ENCODE results near the gene ZNF319.

Gene ZNF319

DNA sequence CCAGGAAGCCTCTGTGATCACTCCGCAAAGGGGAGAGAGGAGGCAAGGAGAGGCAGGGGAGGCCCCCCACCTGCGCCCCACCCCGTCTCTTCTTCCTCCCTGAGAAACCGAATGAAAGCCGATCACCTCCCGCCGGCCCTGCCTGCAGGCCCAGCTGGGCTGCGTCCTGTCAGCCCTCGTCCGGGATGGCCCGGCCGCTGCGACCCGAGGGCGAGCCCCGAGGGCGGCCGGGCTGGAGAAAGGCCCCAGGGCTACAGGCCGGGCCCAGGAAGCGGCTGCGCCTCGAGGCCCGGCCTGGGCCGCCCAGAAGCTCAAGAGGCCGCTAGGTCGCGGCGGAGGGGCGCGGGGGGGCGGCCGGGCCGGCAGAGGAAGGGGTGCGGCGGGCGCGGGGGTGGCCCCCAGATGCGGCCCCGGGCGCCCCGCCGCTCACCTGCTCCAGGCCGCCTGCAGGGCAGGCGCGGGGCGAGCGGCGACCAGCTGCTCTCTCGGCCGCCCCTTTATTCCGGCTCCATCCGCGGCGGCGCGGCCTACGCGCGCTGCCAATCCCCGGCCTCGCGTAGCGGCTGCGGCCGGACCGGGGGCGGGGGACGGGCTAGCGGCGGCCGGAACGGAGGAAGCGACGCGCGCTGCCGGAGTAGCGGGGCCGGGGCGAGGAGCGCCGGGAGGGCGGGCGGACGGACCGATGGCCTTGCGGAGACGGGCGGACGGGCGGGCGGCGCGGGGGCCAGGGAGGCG is at the start of gene ZNF319:
Gene ZNF319, minus strand, starts transcription at position 702 of the 735 bp plus-strand sequence. CDS start 2,407 bp downstream, outside the sequence.
- no peak for DNase-seq (ENCODE audit: low read depth)

- no peak for DNase-seq (ENCODE audit: low read depth)
Measured at GRCh38 chr16:58049232-58050185, 49.0 kb upstream of the ZNF319 start.

GRCh38 chr16:58048494-58049231 is 48.2 kb upstream of the ZNF319 start:
- no peak for DNase-seq (ENCODE audit: low read depth)

GRCh38 chr16:58047557-58048348 is 47.3 kb upstream of the ZNF319 start:
- no peak for DNase-seq (ENCODE audit: low read depth)

- no peak for DNase-seq (ENCODE audit: low read depth)
Measured at GRCh38 chr16:58046936-58047335, 46.5 kb upstream of the ZNF319 start.

- no peak for DNase-seq (ENCODE audit: low read depth)
Measured at GRCh38 chr16:58046054-58046881, 45.8 kb upstream of the ZNF319 start.

GRCh38 chr16:58045096-58045495 is 44.6 kb upstream of the ZNF319 start:
- no peak for DNase-seq (ENCODE audit: low read depth)

GRCh38 chr16:58044266-58045019 is 44.0 kb upstream of the ZNF319 start:
- DNase-seq (ENCODE audit: low read depth) = no peak

GRCh38 chr16:58043571-58044155 is 43.2 kb upstream of the ZNF319 start:
- DNase-seq (ENCODE audit: low read depth) = no peak

DNA sequence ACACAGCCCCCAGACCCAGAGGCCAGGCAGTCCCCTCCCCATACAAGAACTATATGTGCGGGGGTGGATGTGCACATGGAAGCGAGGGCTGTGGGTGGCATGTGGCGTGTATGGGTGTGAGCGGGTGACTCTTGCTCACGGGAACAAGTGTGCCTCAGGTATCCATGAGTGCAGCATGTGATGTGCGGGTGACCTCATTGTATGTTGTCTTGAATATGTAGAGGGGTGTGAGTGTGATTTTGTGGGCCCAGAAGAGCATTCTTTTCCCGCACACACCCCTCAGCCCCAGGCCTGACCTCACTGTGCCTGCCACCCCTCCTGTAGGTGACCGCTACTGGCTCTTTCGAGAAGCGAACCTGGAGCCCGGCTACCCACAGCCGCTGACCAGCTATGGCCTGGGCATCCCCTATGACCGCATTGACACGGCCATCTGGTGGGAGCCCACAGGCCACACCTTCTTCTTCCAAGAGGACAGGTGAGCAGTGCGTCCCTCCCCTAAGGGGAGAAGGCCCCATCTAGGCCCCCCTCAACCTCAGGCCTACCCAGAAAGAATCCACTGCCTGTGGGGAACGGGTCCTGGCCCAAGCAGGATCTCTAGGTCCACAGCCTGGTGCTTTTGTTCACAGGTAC is 42.5 kb upstream of the ZNF319 start:
- no peak for DNase-seq (ENCODE audit: low read depth)

GRCh38 chr16:58042001-58042885 is 41.8 kb upstream of the ZNF319 start:
- DNase-seq (ENCODE audit: low read depth) = no peak

DNA sequence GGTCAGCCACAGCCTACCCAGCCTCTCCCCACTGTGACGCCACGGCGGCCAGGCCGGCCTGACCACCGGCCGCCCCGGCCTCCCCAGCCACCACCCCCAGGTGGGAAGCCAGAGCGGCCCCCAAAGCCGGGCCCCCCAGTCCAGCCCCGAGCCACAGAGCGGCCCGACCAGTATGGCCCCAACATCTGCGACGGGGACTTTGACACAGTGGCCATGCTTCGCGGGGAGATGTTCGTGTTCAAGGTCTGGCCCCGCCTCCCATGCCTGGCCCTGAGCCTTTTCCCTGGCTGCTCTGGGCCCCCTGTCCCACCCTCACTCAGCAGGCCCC is 41.1 kb upstream of the ZNF319 start:
- DNase-seq (ENCODE audit: low read depth) = no peak

DNA sequence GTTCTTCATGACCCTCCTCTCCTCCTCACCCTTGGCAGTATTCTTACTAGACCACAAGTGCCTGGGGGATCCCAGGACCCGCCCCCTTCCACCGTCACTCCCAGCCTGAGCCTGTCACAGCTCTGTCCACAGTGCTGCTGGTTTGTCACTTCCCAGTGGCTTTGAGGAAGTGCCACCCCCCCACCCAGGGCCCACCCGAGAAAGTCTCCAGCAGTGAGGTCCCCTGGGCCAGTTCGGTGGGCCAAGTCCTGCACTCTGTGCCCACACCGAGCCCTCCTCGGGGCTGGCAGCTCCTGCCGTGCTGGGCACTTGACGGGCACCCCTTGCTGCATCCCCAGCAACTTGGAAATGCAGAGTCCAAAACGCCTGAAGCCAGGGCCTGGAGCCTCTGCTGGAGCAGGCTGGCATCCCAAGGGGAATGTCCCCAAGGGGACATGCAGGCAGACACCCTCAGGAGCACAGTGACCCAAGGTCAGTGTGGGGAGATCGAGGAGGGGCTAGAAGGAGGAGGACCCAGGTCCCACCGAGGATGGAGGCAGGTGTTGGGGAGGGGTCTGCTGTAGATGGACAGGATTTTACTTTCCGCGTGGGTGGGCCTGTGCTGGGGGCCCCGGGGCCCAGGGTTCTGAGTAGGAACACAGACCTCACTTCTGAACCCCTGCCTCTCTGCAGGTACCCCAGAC is 40.6 kb upstream of the ZNF319 start:
- no peak for DNase-seq (ENCODE audit: low read depth)

- DNase-seq (ENCODE audit: low read depth) = no peak
Measured at GRCh38 chr16:58040496-58040846, 40.0 kb upstream of the ZNF319 start.

GRCh38 chr16:58039829-58040495 is 39.5 kb upstream of the ZNF319 start:
- DNase-seq (ENCODE audit: low read depth) = no peak

DNA sequence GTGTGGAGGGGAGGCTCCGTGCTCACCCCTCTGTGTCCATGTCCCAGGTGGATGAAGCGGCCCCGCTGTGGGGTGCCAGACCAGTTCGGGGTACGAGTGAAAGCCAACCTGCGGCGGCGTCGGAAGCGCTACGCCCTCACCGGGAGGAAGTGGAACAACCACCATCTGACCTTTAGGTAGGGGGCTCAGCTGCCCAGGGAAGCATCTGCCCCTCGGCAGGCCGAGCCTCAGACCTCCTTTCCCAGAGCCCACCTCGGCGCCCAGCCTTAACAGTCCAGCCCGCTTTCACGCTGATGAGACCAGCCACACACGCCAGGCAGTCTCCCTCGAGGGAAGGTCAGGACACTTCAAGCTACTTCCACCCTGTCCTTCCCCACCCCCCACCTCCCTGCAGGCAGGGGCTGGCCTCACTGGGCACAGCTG is 37.8 kb upstream of the ZNF319 start:
- DNase-seq (ENCODE audit: low read depth) = no peak
